Gastroesophageal sphincter (tissue), 4 donors: ENCODE results near the gene MAP1S. TPM values are rescaled to one million over a fixed set of nuclear protein-coding genes. Genes with fewer than 3 reads are reported as not detected.

Experiments used
- ATAC-seq: fragments of 150-250 bp; one replicate; pipeline ENCODE4 v1.9.1; 2016; ENCODE audit warnings: mild to moderate bottlenecking, moderate library complexity
- H3K27ac ChIP-seq, 4 donors: fragments of 200-600 bp; sonication (generic) in 3 of 4; 1 replicate in 3 of 4; 2 replicates in 1 of 4; pipeline ENCODE4 v1.5.1; 2016 to 2019
- H3K27me3 ChIP-seq: fragments of 200-600 bp; sonication (generic); one replicate; pipeline ENCODE4 v1.5.1; 2019
- H3K36me3 ChIP-seq, 2 donors: fragments of 200-600 bp; sonication (generic); one replicate each; pipeline ENCODE4 v1.5.1; 2019; ENCODE audit warnings: control low read depth in 1 of 2
- H3K4me1 ChIP-seq, 3 donors: fragments of 200-600 bp; sonication (generic); 1 replicate in 2 of 3; 2 replicates in 1 of 3; pipeline ENCODE4 v1.5.1; 2016 to 2019; ENCODE audit warnings: control low read depth in 2 of 3
- H3K4me3 ChIP-seq, 2 donors: fragments of 200-600 bp; sonication (generic); one replicate each; pipeline ENCODE4 v1.5.1; 2019; ENCODE audit warnings: mild to moderate bottlenecking in 1 of 2, moderate library complexity in 1 of 2
- H3K9me3 ChIP-seq, 3 donors: fragments of 200-600 bp; sonication (generic); one replicate each; pipeline ENCODE4 v1.5.1; 2017 to 2019; ENCODE audit warnings: control low read depth in 2 of 3
- EP300 ChIP-seq: sonication (generic); formaldehyde crosslinking; IDR thresholded peaks from one replicate; pipeline ENCODE4 v1.6.1; 2017; ENCODE audit warnings: antibody characterized with exemption, mild to moderate bottlenecking
- POLR2A ChIP-seq, 2 donors: fragments of 450-650 bp; IDR thresholded peaks; one replicate each; pipeline ENCODE4 v1.6.1; 2017; ENCODE audit warnings: antibody characterized with exemption in 2 of 2, mild to moderate bottlenecking in 2 of 2, moderate library complexity in 1 of 2
- POLR2AphosphoS5 ChIP-seq: sonication (generic); formaldehyde crosslinking; IDR thresholded peaks from one replicate; pipeline ENCODE4 v1.6.1; 2017; ENCODE audit warnings: antibody characterized with exemption
- WGBS, 2 donors: methylation state at CpG; one replicate each; pipeline ENCODE4 v1.1.5; 2018; ENCODE audit warnings: low coverage in 1 of 2; 5-methylcytosine and 5-hydroxymethylcytosine counted together
- total RNA-seq, 4 donors: library from RNA; depleted of rRNA; stranded (reverse); fragments of >200 nt; gene quantifications; one replicate each; pipeline ENCODE4 v1.1.0, GENCODE V29; 2016
- TF ChIP-seq, protein P1 (sequence below), 4 experiments: fragments of 200-600 bp in 2 of 4; fragments of 450-650 bp in 2 of 4; sonication (generic) in 1 of 4; IDR thresholded peaks; one replicate each; pipeline ENCODE4 v1.5.1; 2017 to 2019; ENCODE audit warnings: antibody characterized with exemption in 4 of 4, mild to moderate bottlenecking in 2 of 4, moderate library complexity in 2 of 4

MAP1S gene, protein sequence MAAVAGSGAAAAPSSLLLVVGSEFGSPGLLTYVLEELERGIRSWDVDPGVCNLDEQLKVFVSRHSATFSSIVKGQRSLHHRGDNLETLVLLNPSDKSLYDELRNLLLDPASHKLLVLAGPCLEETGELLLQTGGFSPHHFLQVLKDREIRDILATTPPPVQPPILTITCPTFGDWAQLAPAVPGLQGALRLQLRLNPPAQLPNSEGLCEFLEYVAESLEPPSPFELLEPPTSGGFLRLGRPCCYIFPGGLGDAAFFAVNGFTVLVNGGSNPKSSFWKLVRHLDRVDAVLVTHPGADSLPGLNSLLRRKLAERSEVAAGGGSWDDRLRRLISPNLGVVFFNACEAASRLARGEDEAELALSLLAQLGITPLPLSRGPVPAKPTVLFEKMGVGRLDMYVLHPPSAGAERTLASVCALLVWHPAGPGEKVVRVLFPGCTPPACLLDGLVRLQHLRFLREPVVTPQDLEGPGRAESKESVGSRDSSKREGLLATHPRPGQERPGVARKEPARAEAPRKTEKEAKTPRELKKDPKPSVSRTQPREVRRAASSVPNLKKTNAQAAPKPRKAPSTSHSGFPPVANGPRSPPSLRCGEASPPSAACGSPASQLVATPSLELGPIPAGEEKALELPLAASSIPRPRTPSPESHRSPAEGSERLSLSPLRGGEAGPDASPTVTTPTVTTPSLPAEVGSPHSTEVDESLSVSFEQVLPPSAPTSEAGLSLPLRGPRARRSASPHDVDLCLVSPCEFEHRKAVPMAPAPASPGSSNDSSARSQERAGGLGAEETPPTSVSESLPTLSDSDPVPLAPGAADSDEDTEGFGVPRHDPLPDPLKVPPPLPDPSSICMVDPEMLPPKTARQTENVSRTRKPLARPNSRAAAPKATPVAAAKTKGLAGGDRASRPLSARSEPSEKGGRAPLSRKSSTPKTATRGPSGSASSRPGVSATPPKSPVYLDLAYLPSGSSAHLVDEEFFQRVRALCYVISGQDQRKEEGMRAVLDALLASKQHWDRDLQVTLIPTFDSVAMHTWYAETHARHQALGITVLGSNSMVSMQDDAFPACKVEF
- 10 to 100 TPM; 18.8 to 47.3 (median 23.9) TPM for total RNA-seq

DNA sequence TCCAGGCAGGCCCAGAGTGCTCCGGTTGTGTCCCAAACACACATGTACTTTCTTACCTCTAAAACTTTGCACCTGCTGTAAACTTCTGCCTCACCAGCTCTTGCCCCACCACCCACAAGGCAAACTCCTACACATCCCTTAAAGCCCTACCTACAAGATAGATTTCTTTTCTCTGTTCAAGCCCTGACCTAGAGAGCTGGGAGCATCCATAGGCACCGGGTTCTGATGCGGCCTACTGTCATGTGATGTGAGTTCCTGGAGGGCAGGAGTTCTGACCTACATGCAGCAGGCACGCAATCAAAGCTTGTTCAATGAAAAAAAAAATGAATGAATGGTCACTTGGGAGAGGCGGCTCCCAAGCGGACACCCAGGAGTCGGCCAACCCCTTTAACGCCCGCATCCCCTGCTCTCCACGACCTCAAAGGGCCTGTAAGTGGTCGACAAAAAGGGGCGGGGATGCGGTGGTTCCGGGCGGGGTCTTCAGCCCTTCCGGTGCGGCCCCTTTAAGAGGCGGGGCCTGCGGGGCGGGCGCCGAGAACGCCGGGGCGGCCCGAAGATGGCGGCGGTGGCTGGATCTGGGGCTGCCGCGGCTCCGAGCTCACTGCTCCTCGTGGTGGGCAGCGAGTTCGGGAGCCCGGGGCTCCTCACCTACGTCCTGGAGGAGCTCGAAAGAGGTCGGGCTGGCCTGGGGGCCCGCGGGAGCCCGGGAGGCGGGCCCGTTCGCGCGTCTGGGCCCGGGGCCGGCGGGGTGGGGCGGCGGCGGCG lies at the start of gene MAP1S:
Gene MAP1S, plus strand, starts transcription at position 534 of the 765 bp plus-strand sequence. Its CDS starts 23 bp downstream, at position 557.
- Histone ChIP-seq H3K4me1 (peaks cover 0 to 65% (median 28%) of the 10 kb centered on the region in 3 donors), H3K9me3 (no peaks in the 10 kb centered on the region), H3K36me3 (peaks cover 0 to 18% of the 10 kb centered on the region in 2 donors), H3K27ac (peak within 1 kb of the TSS in 3 of 4 donors; percentile 70 to 83 (median 74)), H3K27me3 (peaks cover 2% of the 10 kb centered on the region), H3K4me3 (peak within 1 kb of the TSS; percentile 95)
- ATAC-seq: no peak
- WGBS, 2 donors: 6 to 24% methylated on average over 4 to 14 of the region's 53 CpGs
- TF ChIP-seq POLR2A (IDR thresholded peaks at IDR 0.05) (peak; percentile 57 to 62), EP300 (no peak), POLR2AphosphoS5 (peak; percentile 64)
- TF ChIP-seq, protein P1, sequence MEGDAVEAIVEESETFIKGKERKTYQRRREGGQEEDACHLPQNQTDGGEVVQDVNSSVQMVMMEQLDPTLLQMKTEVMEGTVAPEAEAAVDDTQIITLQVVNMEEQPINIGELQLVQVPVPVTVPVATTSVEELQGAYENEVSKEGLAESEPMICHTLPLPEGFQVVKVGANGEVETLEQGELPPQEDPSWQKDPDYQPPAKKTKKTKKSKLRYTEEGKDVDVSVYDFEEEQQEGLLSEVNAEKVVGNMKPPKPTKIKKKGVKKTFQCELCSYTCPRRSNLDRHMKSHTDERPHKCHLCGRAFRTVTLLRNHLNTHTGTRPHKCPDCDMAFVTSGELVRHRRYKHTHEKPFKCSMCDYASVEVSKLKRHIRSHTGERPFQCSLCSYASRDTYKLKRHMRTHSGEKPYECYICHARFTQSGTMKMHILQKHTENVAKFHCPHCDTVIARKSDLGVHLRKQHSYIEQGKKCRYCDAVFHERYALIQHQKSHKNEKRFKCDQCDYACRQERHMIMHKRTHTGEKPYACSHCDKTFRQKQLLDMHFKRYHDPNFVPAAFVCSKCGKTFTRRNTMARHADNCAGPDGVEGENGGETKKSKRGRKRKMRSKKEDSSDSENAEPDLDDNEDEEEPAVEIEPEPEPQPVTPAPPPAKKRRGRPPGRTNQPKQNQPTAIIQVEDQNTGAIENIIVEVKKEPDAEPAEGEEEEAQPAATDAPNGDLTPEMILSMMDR (IDR thresholded peaks at IDR 0.05): no peak

DNA sequence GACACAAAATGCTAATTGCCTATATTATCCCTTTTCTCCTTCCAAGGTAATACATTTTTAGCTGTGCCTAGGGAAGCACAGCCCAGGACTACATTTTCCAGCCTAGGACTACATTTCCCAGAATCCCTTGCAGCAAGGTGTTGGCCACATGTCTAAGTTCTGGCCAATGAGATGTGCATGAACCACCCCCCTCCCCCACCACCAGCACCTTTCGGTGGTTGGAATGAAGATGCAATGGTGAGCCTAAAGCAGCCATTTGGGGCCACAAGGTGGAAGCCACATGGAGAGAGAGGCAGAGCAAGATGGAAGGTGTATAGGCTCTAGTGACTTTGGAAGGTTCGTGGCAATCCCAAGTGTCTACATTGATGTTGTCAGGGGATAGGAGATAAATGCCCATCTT lies 47.4 kb upstream of the MAP1S start:
- no peak for TF ChIP-seq POLR2AphosphoS5
- no peak for TF ChIP-seq POLR2A (IDR thresholded peaks at IDR 0.05)
- TF ChIP-seq EP300: no peak
- TF ChIP-seq, protein P1 (IDR thresholded peaks at IDR 0.05): no peak
- Histone ChIP-seq H3K4me3 (no peak overlapping the region), H3K27me3 (peaks cover 45% of the 10 kb centered on the region), H3K9me3 (no peaks in the 10 kb centered on the region), H3K27ac (no peak overlapping the region), H3K4me1 (no peaks in the 10 kb centered on the region), H3K36me3 (no peaks in the 10 kb centered on the region)
- no peak for ATAC-seq
- WGBS, 2 donors: 70 to 100% methylated on average over 1 to 2 of the region's 2 CpGs

DNA sequence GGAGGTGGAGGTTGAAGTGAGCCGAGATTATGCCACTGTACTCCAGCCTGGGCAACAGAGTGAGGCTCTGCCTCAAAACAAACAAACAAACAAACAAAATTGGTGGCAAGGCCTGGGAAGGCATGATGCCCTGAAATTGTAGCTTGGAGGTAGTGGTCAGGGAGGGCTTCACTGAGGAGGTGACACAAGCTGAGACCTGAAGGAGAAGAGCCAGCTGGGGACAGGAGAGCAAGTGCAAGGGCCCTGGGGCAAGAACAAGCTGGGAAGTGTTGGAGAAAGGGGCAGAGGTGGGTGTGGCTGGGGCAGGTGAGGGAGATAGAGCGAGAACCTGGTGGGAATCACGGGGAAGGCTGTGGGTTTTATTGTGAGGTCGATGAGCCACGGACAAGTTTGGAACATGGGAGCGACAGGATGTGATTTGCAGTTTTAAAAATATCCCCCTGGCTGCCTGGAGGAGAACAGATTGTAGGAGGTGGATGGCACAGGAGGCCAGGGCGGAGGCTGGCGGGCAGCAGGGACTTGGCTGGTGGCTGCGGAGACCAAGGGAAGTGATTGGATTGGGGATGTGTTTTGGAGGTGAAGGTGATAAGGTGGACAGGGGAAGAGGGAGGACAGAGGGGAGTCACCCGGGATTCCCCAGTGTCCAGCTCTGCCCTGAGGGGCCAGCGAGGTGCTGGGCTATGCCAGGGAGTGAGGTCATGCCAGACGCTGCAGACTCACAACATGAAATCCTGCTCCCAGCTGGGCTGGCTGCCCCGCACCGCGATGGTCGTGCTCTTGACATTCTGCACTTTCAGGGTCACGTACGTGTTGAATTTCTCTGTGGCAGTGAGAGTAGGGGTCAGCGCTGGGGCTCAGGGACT lies 45.1 kb upstream of the MAP1S start:
- no peak for ATAC-seq
- Histone ChIP-seq H3K9me3 (no peaks in the 10 kb centered on the region), H3K36me3 (no peaks in the 10 kb centered on the region), H3K4me3 (no peak overlapping the region), H3K27me3 (peaks cover 68% of the 10 kb centered on the region), H3K27ac (no peak overlapping the region), H3K4me1 (no peaks in the 10 kb centered on the region)
- TF ChIP-seq POLR2AphosphoS5 (no peak), POLR2A (IDR thresholded peaks at IDR 0.05) (no peak), EP300 (no peak)
- TF ChIP-seq, protein P1 (IDR thresholded peaks at IDR 0.05): no peak
- WGBS, 2 donors: 59 to 67% methylated on average over 8 to 9 of the region's 19 CpGs

DNA sequence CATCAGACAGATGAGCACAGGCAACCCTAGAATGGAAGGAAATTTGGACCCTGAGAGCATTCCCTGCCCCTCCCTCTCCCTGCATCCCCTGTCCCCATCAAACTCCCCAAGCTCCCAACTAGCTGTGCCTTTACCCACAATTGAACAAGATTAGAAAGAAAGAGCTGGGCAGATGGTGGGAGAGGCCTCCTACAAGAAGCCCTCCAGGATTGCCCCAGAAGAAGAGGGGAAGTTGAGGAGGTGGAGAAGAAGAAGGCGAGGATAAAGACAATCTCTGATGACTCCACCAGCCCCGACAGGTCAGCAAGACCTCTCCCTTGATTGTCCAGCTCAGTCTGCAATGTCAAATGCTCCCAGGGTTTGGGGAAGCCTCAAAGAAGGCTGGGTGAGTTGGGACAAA lies 43.0 kb upstream of the MAP1S start:
- 50 to 70% methylated on average over 2 of the region's 2 CpGs for WGBS, 2 donors
- peaks cover 0 to 12% (median 4%) of the 10 kb centered on the region in 3 donors for H3K4me1 ChIP-seq
- no peaks in the 10 kb centered on the region for H3K9me3 ChIP-seq
- no peak overlapping the region for H3K27ac ChIP-seq
- no peak for ATAC-seq
- peaks cover 81% of the 10 kb centered on the region for H3K27me3 ChIP-seq
- no peak overlapping the region for H3K4me3 ChIP-seq
- TF ChIP-seq POLR2A (IDR thresholded peaks at IDR 0.05): no peak
- TF ChIP-seq POLR2AphosphoS5: no peak
- TF ChIP-seq, protein P1 (IDR thresholded peaks at IDR 0.05): no peak
- no peak for TF ChIP-seq EP300
- H3K36me3 ChIP-seq: no peaks in the 10 kb centered on the region
